ENCODE results near the gene KRTAP22-2. TPM values are rescaled to one million over a fixed set of nuclear protein-coding genes. Genes with fewer than 3 reads are reported as not detected.

The KRTAP22-2 gene
- total RNA-seq, 6 donors from 2014 or later: not detected

DNA sequence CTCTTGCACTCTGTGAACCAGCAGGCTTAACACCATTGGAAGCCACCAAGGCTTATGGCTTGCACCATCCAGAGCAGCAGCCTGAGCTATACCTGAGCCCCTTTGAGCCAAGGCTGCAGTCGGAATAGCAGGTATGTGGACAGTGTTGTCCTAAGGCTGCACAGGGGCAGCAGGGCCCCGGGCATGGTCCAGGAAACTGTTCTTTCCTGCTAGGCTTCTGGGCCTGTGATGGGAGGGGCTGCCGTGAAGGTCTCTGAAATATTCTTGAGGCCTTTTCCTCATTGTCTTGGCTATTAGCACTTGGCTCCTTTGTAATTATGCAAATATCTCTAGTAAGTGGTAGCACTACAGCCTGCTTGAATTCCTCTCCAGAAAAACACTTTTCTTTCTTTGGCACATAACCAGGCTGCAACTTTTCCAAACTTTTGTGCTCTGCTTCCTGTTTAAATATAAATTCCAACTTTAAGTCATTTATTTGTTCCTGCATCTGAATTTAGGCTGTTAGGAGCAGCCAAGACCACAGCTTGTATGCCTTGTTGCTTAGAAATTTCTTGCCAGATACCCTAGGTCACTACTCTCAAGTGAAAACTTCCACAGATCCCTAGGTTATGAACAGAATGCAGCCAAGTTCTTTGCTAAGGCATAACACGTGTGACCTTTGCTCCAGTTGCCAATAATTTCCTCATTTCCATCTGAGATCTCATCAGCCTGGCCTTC is 35.4 kb upstream of the KRTAP22-2 start:
- 47 to 61% methylated on average over 3 to 4 of the region's 4 CpGs for WGBS, 2 donors
- ATAC-seq (ENCODE audit: low FRiP score in 2 of 2) (no peak), DNase-seq (no peak)
- Histone ChIP-seq H3K27me3 (no peaks in the 10 kb centered on the region), H3K9me3 (no peaks in the 10 kb centered on the region), H3K4me1 (no peaks in the 10 kb centered on the region), H3K4me3 (no peak overlapping the region), H3K36me3 (no peaks in the 10 kb centered on the region), H3K27ac (no peak overlapping the region)
- TF ChIP-seq POLR2A (IDR thresholded peaks at IDR 0.05): no peak

DNA sequence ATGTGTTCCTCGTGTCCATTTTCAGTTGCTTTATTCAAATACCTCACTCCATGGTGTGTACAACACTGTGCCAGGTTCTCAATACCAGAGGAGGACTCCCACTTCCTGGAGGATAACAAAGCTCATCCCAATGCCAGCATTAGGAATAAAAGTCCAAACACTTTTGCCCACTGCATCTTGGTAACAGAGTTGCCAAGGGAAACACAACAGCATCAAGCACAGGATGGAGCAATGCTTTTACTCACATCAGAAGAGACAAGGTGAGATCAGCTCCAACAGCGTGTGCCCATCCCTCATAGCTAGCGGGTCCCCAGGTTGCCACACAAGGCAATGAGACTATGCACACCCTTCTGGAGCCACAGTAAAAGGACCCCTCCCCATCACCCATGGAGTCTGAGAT is 33.2 kb upstream of the KRTAP22-2 start:
- Histone ChIP-seq H3K27me3 (no peaks in the 10 kb centered on the region), H3K9me3 (no peaks in the 10 kb centered on the region), H3K4me3 (no peak overlapping the region), H3K27ac (no peak overlapping the region), H3K4me1 (no peaks in the 10 kb centered on the region), H3K36me3 (no peaks in the 10 kb centered on the region)
- WGBS, 2 donors: 74 to 88% methylated on average over 2 to 3 of the region's 3 CpGs
- DNase-seq (no peak), ATAC-seq (ENCODE audit: low FRiP score in 2 of 2) (no peak)
- TF ChIP-seq, protein P1, sequence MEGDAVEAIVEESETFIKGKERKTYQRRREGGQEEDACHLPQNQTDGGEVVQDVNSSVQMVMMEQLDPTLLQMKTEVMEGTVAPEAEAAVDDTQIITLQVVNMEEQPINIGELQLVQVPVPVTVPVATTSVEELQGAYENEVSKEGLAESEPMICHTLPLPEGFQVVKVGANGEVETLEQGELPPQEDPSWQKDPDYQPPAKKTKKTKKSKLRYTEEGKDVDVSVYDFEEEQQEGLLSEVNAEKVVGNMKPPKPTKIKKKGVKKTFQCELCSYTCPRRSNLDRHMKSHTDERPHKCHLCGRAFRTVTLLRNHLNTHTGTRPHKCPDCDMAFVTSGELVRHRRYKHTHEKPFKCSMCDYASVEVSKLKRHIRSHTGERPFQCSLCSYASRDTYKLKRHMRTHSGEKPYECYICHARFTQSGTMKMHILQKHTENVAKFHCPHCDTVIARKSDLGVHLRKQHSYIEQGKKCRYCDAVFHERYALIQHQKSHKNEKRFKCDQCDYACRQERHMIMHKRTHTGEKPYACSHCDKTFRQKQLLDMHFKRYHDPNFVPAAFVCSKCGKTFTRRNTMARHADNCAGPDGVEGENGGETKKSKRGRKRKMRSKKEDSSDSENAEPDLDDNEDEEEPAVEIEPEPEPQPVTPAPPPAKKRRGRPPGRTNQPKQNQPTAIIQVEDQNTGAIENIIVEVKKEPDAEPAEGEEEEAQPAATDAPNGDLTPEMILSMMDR (IDR thresholded peaks at IDR 0.05): no peak
- TF ChIP-seq POLR2A (IDR thresholded peaks at IDR 0.05): no peak
- TF ChIP-seq EP300 (IDR thresholded peaks at IDR 0.05): no peak
- TF ChIP-seq POLR2AphosphoS5 (IDR thresholded peaks at IDR 0.05): no peak

- H3K9me3 ChIP-seq: no peaks in the 10 kb centered on the region
- 82 to 87% methylated on average over 3 of the region's 3 CpGs for WGBS, 2 donors
- no peak for ATAC-seq (ENCODE audit: low FRiP score in 2 of 2)
- no peaks in the 10 kb centered on the region for H3K36me3 ChIP-seq
- TF ChIP-seq, protein P1 (IDR thresholded peaks at IDR 0.05): no peak
- no peak for TF ChIP-seq POLR2AphosphoS5 (IDR thresholded peaks at IDR 0.05)
- no peak for TF ChIP-seq EP300 (IDR thresholded peaks at IDR 0.05)
- no peak for TF ChIP-seq POLR2A (IDR thresholded peaks at IDR 0.05)
- no peak within 1 kb of the TSS for H3K4me3 ChIP-seq
- no peak for DNase-seq
- no peaks in the 10 kb centered on the region for H3K4me1 ChIP-seq
- H3K27me3 ChIP-seq: no peaks in the 10 kb centered on the region
- H3K27ac ChIP-seq: no peak within 1 kb of the TSS
Measured at GRCh38 chr21:30620522-30620921, 30.3 kb upstream of the KRTAP22-2 start, which contains the start of gene KRTAP20-4. KRTAP20-4 (plus strand) TSS chr21:30620627.

GRCh38 chr21:30620080-30620479 is 29.9 kb upstream of the KRTAP22-2 start:
- Histone ChIP-seq H3K4me1 (no peaks in the 10 kb centered on the region), H3K9me3 (no peaks in the 10 kb centered on the region), H3K27ac (no peak overlapping the region), H3K36me3 (no peaks in the 10 kb centered on the region), H3K4me3 (no peak overlapping the region), H3K27me3 (no peaks in the 10 kb centered on the region)
- no peak for ATAC-seq (ENCODE audit: low FRiP score in 2 of 2)
- no peak for DNase-seq
- no peak for TF ChIP-seq POLR2AphosphoS5 (IDR thresholded peaks at IDR 0.05)

DNA sequence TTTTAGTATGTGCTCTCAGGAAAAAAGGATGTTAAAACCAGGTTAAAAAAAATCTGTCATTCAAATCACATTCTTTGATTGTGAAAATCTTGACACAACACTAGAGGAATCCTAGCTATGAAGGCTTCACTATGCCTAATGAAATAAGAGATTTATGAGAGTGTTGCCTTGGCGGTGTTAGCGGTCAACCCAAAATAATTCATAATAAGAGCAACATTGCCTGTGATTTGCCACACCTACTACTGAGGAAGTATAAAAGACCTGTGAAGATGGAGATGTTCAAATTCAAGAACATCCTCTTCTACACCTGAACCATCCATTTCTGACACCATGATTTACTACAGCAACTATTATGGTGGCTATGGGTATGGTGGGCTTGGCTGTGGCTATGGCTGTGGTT is 25.9 kb upstream of the KRTAP22-2 start, which contains the start of gene KRTAP20-1:
Gene KRTAP20-1 (plus strand): TSS at position 301 of the 400 bp plus-strand sequence. CDS start 30 bp downstream, at position 331.
- H3K4me1 ChIP-seq: no peaks in the 10 kb centered on the region
- H3K27me3 ChIP-seq: no peaks in the 10 kb centered on the region
- TF ChIP-seq POLR2A (IDR thresholded peaks at IDR 0.05): no peak
- TF ChIP-seq, protein P1 (IDR thresholded peaks at IDR 0.05): no peak
- TF ChIP-seq EP300 (IDR thresholded peaks at IDR 0.05): no peak
- no peak for TF ChIP-seq POLR2AphosphoS5 (IDR thresholded peaks at IDR 0.05)
- H3K27ac ChIP-seq: no peak within 1 kb of the TSS
- ATAC-seq (ENCODE audit: low FRiP score in 2 of 2) (no peak), DNase-seq (no peak)
- WGBS, 2 donors: 94% methylated on average over 2 of the region's 2 CpGs
- H3K9me3 ChIP-seq: no peaks in the 10 kb centered on the region
- no peak within 1 kb of the TSS for H3K4me3 ChIP-seq
- no peaks in the 10 kb centered on the region for H3K36me3 ChIP-seq

DNA sequence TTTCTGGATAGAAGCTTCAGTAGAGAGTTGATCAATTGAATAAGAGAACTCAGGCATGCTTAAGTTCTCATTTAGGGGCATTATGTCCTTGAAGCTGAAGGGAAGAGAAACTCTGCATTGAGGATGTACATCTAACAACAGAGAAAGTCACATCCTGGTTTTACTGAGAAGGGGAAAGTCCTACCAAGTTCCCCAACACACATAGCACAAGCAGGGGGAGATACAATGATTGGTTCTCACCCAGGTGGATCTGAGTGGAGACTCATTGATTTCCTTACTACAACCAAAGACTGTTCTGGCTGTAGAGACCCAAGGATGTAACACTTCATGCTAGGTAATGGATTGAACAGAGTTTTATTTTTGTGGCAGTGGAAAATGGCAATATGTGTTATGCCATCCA is 25.0 kb upstream of the KRTAP22-2 start:
- Histone ChIP-seq H3K4me3 (no peak overlapping the region), H3K4me1 (no peaks in the 10 kb centered on the region), H3K36me3 (no peaks in the 10 kb centered on the region), H3K9me3 (no peaks in the 10 kb centered on the region), H3K27ac (no peak overlapping the region), H3K27me3 (no peaks in the 10 kb centered on the region)
- ATAC-seq (ENCODE audit: low FRiP score in 2 of 2) (no peak), DNase-seq (no peak)
- TF ChIP-seq, protein P1 (IDR thresholded peaks at IDR 0.05): no peak
- TF ChIP-seq POLR2A (IDR thresholded peaks at IDR 0.05) (no peak), POLR2AphosphoS5 (IDR thresholded peaks at IDR 0.05) (no peak), EP300 (IDR thresholded peaks at IDR 0.05) (no peak)

Measured in upper lobe of left lung (tissue), 6 donors.